Testis (tissue), 2 donors: ENCODE data around the gene FOXRED1.

ENCODE experiments used
- POLR2A ChIP-seq: fragments of 450-650 bp; IDR thresholded peaks from one replicate; pipeline ENCODE4 v1.6.1; 2017; ENCODE audit warnings: antibody characterized with exemption, mild to moderate bottlenecking, moderate library complexity
- TF ChIP-seq, protein P1 (sequence below), 3 experiments: fragments of 450-650 bp in 2 of 3; fragments of 200-600 bp in 1 of 3; sonication (generic) in 1 of 3; IDR thresholded peaks; one replicate each; pipeline ENCODE4 v1.5.1; 2016 to 2019; ENCODE audit warnings: antibody characterized with exemption in 3 of 3, mild to moderate bottlenecking in 2 of 3, moderate library complexity in 1 of 3

DNA sequence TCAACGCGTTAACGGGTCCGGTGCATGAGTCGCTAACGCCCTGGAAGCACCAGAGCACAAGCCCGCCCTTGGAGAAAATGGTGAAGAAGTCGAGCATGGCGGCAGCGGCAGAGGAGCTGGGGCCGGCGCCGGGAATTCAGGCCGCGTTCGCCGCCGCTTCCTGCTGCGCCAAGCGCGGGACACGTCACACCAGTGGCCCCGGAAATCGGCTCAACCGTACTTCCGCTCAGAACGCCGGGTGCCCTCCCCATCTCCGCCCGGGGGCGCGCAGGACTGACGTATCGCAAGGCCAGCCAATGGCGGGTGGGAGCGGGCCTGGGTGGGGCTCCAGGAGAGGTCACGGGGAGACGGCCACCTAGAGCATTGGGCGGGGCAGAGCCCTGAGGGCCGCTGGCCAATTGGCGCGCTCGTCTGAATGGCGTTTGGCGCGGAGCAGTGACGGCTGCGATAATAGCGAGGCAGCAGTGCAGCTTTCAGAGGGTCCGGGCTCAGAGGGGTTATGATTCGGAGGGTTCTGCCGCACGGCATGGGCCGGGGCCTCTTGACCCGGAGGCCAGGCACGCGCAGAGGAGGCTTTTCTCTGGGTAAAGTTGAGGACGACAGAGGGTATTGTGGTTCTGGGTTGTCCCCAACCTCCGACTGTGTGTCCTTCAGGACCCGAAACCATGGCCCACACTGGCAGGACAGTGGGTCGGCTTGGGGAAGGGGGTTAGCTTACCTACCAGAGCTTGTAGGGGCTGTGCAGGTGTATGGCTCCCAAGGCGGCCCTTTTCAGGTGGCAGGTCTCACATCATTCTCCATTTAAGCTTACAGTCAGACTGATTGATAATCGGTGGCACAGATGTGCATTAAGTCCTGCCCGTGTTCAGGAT is at the start of gene FOXRED1, which contains the start of gene SRPRA:
- TF ChIP-seq, protein P1, sequence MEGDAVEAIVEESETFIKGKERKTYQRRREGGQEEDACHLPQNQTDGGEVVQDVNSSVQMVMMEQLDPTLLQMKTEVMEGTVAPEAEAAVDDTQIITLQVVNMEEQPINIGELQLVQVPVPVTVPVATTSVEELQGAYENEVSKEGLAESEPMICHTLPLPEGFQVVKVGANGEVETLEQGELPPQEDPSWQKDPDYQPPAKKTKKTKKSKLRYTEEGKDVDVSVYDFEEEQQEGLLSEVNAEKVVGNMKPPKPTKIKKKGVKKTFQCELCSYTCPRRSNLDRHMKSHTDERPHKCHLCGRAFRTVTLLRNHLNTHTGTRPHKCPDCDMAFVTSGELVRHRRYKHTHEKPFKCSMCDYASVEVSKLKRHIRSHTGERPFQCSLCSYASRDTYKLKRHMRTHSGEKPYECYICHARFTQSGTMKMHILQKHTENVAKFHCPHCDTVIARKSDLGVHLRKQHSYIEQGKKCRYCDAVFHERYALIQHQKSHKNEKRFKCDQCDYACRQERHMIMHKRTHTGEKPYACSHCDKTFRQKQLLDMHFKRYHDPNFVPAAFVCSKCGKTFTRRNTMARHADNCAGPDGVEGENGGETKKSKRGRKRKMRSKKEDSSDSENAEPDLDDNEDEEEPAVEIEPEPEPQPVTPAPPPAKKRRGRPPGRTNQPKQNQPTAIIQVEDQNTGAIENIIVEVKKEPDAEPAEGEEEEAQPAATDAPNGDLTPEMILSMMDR (IDR thresholded peaks at IDR 0.05) = peak in 1 of 3 experiments; percentile 5
- TF ChIP-seq POLR2A = no peak
